HG02571 (cell line): Measurements from ENCODE around the gene GPBP1.
"Not testable (repeated sequence)": the region's sequence is repeated elsewhere in the genome, so short reads cannot be mapped to it uniquely, and the experiment has no call there.

Source experiments
- ATAC-seq: cut with Tn5 transposase; IDR thresholded peaks from one replicate; pipeline ENCODE4 v1.9.1; 2021; ENCODE audit warnings: mild to moderate bottlenecking, moderate library complexity; ENCODE audit not compliant: unreplicated experiment

Gene GPBP1

GRCh38 chr5:57175551-57176309 is 1.9 kb downstream of the GPBP1 start:
- ATAC-seq, result no peak

- no peak for ATAC-seq
Observed at GRCh38 chr5:57176350-57176857, 2.5 kb downstream of the GPBP1 start.

GRCh38 chr5:57177479-57178156 is 3.8 kb downstream of the GPBP1 start:
- no peak for ATAC-seq

- ATAC-seq, result not testable (repeated sequence)
Observed at GRCh38 chr5:57178238-57178637, 4.4 kb downstream of the GPBP1 start.

GRCh38 chr5:57179262-57180200 is 5.7 kb downstream of the GPBP1 start:
- no peak for ATAC-seq

- no peak for ATAC-seq
Observed at GRCh38 chr5:57181154-57181553, 7.3 kb downstream of the GPBP1 start.

GRCh38 chr5:57184322-57184721 is 10.5 kb downstream of the GPBP1 start:
- no peak for ATAC-seq

- ATAC-seq, result no peak
Observed at GRCh38 chr5:57185313-57185712, 11.5 kb downstream of the GPBP1 start.

GRCh38 chr5:57186194-57186593 is 12.3 kb downstream of the GPBP1 start:
- ATAC-seq, result no peak

- not testable (repeated sequence) for ATAC-seq
Observed at GRCh38 chr5:57187977-57188376, 14.1 kb downstream of the GPBP1 start.

GRCh38 chr5:57189515-57189914 is 15.7 kb downstream of the GPBP1 start:
- no peak for ATAC-seq

- no peak for ATAC-seq
Observed at GRCh38 chr5:57190593-57190992, 16.7 kb downstream of the GPBP1 start.

GRCh38 chr5:57191163-57191562 is 17.3 kb downstream of the GPBP1 start:
- no peak for ATAC-seq

GRCh38 chr5:57191986-57192385 is 18.1 kb downstream of the GPBP1 start:
- ATAC-seq, result no peak

GRCh38 chr5:57192832-57193231 is 19.0 kb downstream of the GPBP1 start:
- not testable (repeated sequence) for ATAC-seq

GRCh38 chr5:57193757-57194413 is 20.0 kb downstream of the GPBP1 start:
- no peak for ATAC-seq

GRCh38 chr5:57194653-57195052 is 20.8 kb downstream of the GPBP1 start:
- no peak for ATAC-seq

GRCh38 chr5:57195060-57195459 is 21.2 kb downstream of the GPBP1 start:
- no peak for ATAC-seq

GRCh38 chr5:57199866-57200265 is 26.0 kb downstream of the GPBP1 start:
- no peak for ATAC-seq

- no peak for ATAC-seq
Observed at GRCh38 chr5:57202811-57203210, 29.0 kb downstream of the GPBP1 start.
